Measurements from ENCODE around the gene IGSF21. TPM values are rescaled to one million over a fixed set of nuclear protein-coding genes. Genes with fewer than 3 reads are reported as not detected.

IGSF21 gene
- total RNA-seq, result 1 to 10 TPM in 3 of 4 donors, under 1 TPM in 1; 0.31 to 3.5 (median 1.7) TPM

DNA sequence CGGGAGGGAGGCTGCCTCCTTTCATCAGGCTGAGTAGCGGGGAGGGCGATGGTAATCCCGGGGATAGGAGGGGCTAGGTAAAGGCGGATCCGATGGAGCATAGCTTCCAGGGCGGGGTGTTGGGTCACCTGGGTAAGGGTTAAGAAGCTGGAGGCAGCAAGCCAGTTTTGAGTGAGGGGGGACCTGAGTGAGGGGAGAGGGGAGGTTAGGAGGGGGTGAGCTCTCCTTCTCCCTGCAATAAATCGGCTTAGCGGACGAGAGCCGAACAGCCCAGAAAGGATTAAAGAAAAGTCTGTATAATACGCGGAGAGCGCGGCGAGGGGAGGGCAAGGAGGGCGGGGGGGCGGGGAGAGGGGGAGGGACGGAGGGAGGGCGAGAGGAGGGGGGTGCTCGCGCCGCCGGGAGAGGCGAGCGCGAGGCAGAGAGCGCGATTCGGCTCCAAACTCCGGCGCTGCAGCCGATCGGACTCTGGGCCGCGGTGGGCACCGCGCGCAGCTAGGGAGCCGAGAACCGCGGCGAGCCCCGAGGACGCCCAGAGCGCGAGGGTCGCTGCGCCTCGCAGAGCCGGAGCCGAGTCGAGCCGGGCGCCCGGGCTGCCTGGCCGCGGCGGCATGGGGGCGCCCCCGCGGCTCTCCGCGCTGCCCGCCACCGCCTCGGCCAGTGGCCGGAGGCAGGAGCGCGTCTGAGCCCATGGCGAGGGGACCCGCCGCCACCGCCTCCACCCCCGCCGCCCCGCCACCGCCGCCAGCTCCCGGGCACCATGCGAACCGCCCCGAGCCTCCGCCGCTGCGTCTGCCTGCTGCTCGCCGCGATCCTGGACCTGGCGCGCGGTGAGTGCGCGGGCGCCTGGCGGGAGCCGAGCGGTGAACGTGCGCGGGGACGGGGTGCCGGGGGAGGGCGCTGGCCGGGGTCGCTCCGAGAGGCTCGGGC lies at the start of gene IGSF21:
TSS of gene IGSF21 (plus strand) at position 430 of the 930 bp plus-strand sequence. CDS start at position 761, 331 bp downstream.
- H3K9me3 ChIP-seq, result no peaks in the 10 kb centered on the region
- no peaks in the 10 kb centered on the region for H3K36me3 ChIP-seq
- no peak within 1 kb of the TSS for H3K27ac ChIP-seq
- 0 to 1% methylated on average over 5 to 19 of the region's 108 CpGs for WGBS, 2 donors (ENCODE audit: low coverage in 1 of 2)
- H3K4me1 ChIP-seq, result peaks cover 0 to 48% (median 15%) of the 10 kb centered on the region in 3 donors
- peaks cover 97% of the 10 kb centered on the region for H3K27me3 ChIP-seq
- TF ChIP-seq EP300 (IDR thresholded peaks at IDR 0.05) (no peak), POLR2A (IDR thresholded peaks at IDR 0.05) (no peak), POLR2AphosphoS5 (IDR thresholded peaks at IDR 0.05) (no peak)
- TF ChIP-seq, protein P1, sequence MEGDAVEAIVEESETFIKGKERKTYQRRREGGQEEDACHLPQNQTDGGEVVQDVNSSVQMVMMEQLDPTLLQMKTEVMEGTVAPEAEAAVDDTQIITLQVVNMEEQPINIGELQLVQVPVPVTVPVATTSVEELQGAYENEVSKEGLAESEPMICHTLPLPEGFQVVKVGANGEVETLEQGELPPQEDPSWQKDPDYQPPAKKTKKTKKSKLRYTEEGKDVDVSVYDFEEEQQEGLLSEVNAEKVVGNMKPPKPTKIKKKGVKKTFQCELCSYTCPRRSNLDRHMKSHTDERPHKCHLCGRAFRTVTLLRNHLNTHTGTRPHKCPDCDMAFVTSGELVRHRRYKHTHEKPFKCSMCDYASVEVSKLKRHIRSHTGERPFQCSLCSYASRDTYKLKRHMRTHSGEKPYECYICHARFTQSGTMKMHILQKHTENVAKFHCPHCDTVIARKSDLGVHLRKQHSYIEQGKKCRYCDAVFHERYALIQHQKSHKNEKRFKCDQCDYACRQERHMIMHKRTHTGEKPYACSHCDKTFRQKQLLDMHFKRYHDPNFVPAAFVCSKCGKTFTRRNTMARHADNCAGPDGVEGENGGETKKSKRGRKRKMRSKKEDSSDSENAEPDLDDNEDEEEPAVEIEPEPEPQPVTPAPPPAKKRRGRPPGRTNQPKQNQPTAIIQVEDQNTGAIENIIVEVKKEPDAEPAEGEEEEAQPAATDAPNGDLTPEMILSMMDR (IDR thresholded peaks at IDR 0.05), result no peak
- H3K4me3 ChIP-seq, result peak within 1 kb of the TSS in 1 of 2 donors; percentile 40
- no peak for ATAC-seq

- 62% methylated on average over 7 of the region's 16 CpGs; no CpG with 5 or more reads in 1 of the 2 donors for WGBS, 2 donors (ENCODE audit: low coverage in 1 of 2)
- H3K36me3 ChIP-seq, result no peaks in the 10 kb centered on the region
- no peak for TF ChIP-seq POLR2A (IDR thresholded peaks at IDR 0.05)
- TF ChIP-seq, protein P1 (IDR thresholded peaks at IDR 0.05), result no peak
- TF ChIP-seq EP300 (IDR thresholded peaks at IDR 0.05), result no peak
- TF ChIP-seq POLR2AphosphoS5 (IDR thresholded peaks at IDR 0.05), result no peak
- H3K27me3 ChIP-seq, result peaks cover 92% of the 10 kb centered on the region
- no peak overlapping the region for H3K4me3 ChIP-seq
- no peaks in the 10 kb centered on the region for H3K4me1 ChIP-seq
- H3K27ac ChIP-seq, result no peak overlapping the region
- ATAC-seq, result no peak
- peaks cover 0 to 10% (median 0%) of the 10 kb centered on the region in 3 donors for H3K9me3 ChIP-seq
Measured at GRCh38 chr1:18058206-18058921, 49.2 kb upstream of the IGSF21 start.

- ATAC-seq, result no peak
- no peak for TF ChIP-seq EP300 (IDR thresholded peaks at IDR 0.05)
- no peak for TF ChIP-seq POLR2A (IDR thresholded peaks at IDR 0.05)
- Histone ChIP-seq H3K4me1 (no peaks in the 10 kb centered on the region), H3K9me3 (peaks cover 0 to 10% (median 0%) of the 10 kb centered on the region in 3 donors), H3K4me3 (no peak overlapping the region), H3K27me3 (peaks cover 93% of the 10 kb centered on the region), H3K27ac (no peak overlapping the region), H3K36me3 (no peaks in the 10 kb centered on the region)
- 75 to 86% methylated on average over 1 to 4 of the region's 7 CpGs for WGBS, 2 donors (ENCODE audit: low coverage in 1 of 2)
Measured at GRCh38 chr1:18058981-18059605, 48.5 kb upstream of the IGSF21 start.

GRCh38 chr1:18060366-18060765 lies 47.2 kb upstream of the IGSF21 start:
- Histone ChIP-seq H3K4me1 (no peaks in the 10 kb centered on the region), H3K27ac (no peak overlapping the region), H3K9me3 (peaks cover 0 to 10% (median 0%) of the 10 kb centered on the region in 3 donors), H3K4me3 (no peak overlapping the region), H3K36me3 (no peaks in the 10 kb centered on the region), H3K27me3 (peaks cover 93% of the 10 kb centered on the region)
- WGBS, 2 donors (ENCODE audit: low coverage in 1 of 2), result 81 to 89% methylated on average over 8 to 14 of the region's 14 CpGs
- TF ChIP-seq, protein P1 (IDR thresholded peaks at IDR 0.05), result no peak
- ATAC-seq, result no peak

DNA sequence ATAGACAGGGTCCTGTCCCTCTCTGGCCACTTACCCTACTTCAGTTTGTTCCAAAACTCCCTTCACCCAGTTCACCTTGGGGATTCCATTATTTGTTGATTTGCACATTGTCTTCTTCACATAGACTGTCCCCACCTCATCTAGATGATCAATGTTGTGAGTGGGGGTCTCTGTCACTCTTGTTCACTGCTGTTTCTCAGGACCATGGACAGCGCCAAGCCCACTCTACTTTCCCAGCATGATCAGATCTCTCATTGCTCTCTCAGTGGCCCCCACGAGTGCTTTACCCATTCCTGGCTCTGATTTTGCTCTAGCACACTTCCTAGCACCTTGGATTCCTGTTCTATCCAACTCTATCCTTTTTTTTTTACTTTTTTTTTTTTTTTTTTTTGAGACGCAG lies 45.4 kb upstream of the IGSF21 start:
- Histone ChIP-seq H3K9me3 (peaks cover 0 to 10% (median 0%) of the 10 kb centered on the region in 3 donors), H3K27ac (no peak overlapping the region), H3K4me3 (no peak overlapping the region), H3K27me3 (peaks cover 94% of the 10 kb centered on the region), H3K36me3 (no peaks in the 10 kb centered on the region), H3K4me1 (no peaks in the 10 kb centered on the region)
- 49% methylated on average over 2 of the region's 3 CpGs; no CpG with 5 or more reads in 1 of the 2 donors for WGBS, 2 donors (ENCODE audit: low coverage in 1 of 2)
- ATAC-seq, result no peak
- no peak for TF ChIP-seq EP300 (IDR thresholded peaks at IDR 0.05)
- no peak for TF ChIP-seq POLR2A (IDR thresholded peaks at IDR 0.05)
- TF ChIP-seq, protein P1 (IDR thresholded peaks at IDR 0.05), result no peak
- TF ChIP-seq POLR2AphosphoS5 (IDR thresholded peaks at IDR 0.05), result no peak

Measured in gastroesophageal sphincter (tissue), 4 donors.